Muscle layer of colon (tissue), 2 donors: ENCODE results near the gene MORF4L1.
"Not testable (repeated sequence)": the region's sequence is repeated elsewhere in the genome, so short reads cannot be mapped to it uniquely, and the experiment has no call there.

ENCODE experiments used
- H3K27ac ChIP-seq: one replicate; pipeline ENCODE4 v1.7.0; 2013; ENCODE audit warnings: low read depth, mild to moderate bottlenecking, low read length, moderate library complexity
- H3K27me3 ChIP-seq, 2 donors: one replicate each; pipeline ENCODE4 v1.7.0; 2013; ENCODE audit warnings: low read length in 2 of 2, mild to moderate bottlenecking in 2 of 2; ENCODE audit not compliant: insufficient read depth in 2 of 2, control insufficient read depth in 1 of 2
- H3K36me3 ChIP-seq: one replicate; pipeline ENCODE4 v1.7.0; 2013; ENCODE audit warnings: mild to moderate bottlenecking, low read length; ENCODE audit not compliant: insufficient read depth
- H3K4me1 ChIP-seq: one replicate; pipeline ENCODE4 v1.7.0; 2013; ENCODE audit warnings: mild to moderate bottlenecking, low read length; ENCODE audit not compliant: insufficient read depth
- H3K4me3 ChIP-seq, 2 donors: one replicate each; pipeline ENCODE4 v1.7.0; 2013; ENCODE audit warnings: low read length in 2 of 2, low read depth in 1 of 2, mild to moderate bottlenecking in 1 of 2, moderate library complexity in 1 of 2
- H3K9ac ChIP-seq: one replicate; pipeline ENCODE4 v1.7.0; 2013; ENCODE audit warnings: low read length
- H3K9me3 ChIP-seq: one replicate; pipeline ENCODE4 v1.7.0; 2013; ENCODE audit warnings: mild to moderate bottlenecking, low read length
- donor health status: abdominal sarcoma.
- donor health status: Adenocarcinoma of cecum.

MORF4L1 gene

GRCh38 chr15:78841376-78841706 is 31.3 kb upstream of the MORF4L1 start:
- Histone ChIP-seq H3K9me3 (no peaks in the 10 kb centered on the region), H3K27ac (no peak overlapping the region), H3K4me3 (no peak overlapping the region), H3K36me3 (no peaks in the 10 kb centered on the region), H3K9ac (no peak overlapping the region), H3K4me1 (no peaks in the 10 kb centered on the region), H3K27me3 (no peaks in the 10 kb centered on the region)

GRCh38 chr15:78841891-78842290 is 30.8 kb upstream of the MORF4L1 start:
- Histone ChIP-seq H3K4me3 (no peak overlapping the region), H3K9ac (no peak overlapping the region), H3K36me3 (no peaks in the 10 kb centered on the region), H3K27me3 (no peaks in the 10 kb centered on the region), H3K27ac (no peak overlapping the region), H3K9me3 (no peaks in the 10 kb centered on the region), H3K4me1 (no peaks in the 10 kb centered on the region)

GRCh38 chr15:78842519-78842918 is 30.2 kb upstream of the MORF4L1 start:
- H3K4me3 ChIP-seq: no peak overlapping the region
- H3K27me3 ChIP-seq: no peaks in the 10 kb centered on the region
- H3K36me3 ChIP-seq: no peaks in the 10 kb centered on the region
- H3K4me1 ChIP-seq: no peaks in the 10 kb centered on the region
- no peaks in the 10 kb centered on the region for H3K9me3 ChIP-seq
- no peak overlapping the region for H3K27ac ChIP-seq
- H3K9ac ChIP-seq: no peak overlapping the region

GRCh38 chr15:78846906-78847305 is 25.8 kb upstream of the MORF4L1 start:
- not testable (repeated sequence) for H3K27ac ChIP-seq, H3K9me3 ChIP-seq, H3K27me3 ChIP-seq, H3K9ac ChIP-seq, H3K4me1 ChIP-seq, H3K4me3 ChIP-seq, H3K36me3 ChIP-seq

- not testable (repeated sequence) for H3K4me3 ChIP-seq, H3K4me1 ChIP-seq, H3K36me3 ChIP-seq, H3K9me3 ChIP-seq, H3K9ac ChIP-seq, H3K27ac ChIP-seq, H3K27me3 ChIP-seq
Observed at GRCh38 chr15:78847387-78847906, 25.2 kb upstream of the MORF4L1 start.

GRCh38 chr15:78850352-78850751 is 22.3 kb upstream of the MORF4L1 start:
- Histone ChIP-seq H3K9ac (no peak overlapping the region), H3K4me3 (no peak overlapping the region), H3K27ac (no peak overlapping the region), H3K27me3 (no peaks in the 10 kb centered on the region), H3K36me3 (no peaks in the 10 kb centered on the region), H3K9me3 (no peaks in the 10 kb centered on the region), H3K4me1 (no peaks in the 10 kb centered on the region)

- H3K36me3 ChIP-seq: no peaks in the 10 kb centered on the region
- no peak overlapping the region for H3K4me3 ChIP-seq
- H3K4me1 ChIP-seq: no peaks in the 10 kb centered on the region
Observed at GRCh38 chr15:78850941-78851755, 21.5 kb upstream of the MORF4L1 start.

GRCh38 chr15:78853500-78853899 is 19.2 kb upstream of the MORF4L1 start:
- H3K4me3 ChIP-seq: no peak overlapping the region
- no peaks in the 10 kb centered on the region for H3K27me3 ChIP-seq
- H3K9ac ChIP-seq: no peak overlapping the region
- no peaks in the 10 kb centered on the region for H3K36me3 ChIP-seq
- H3K4me1 ChIP-seq: no peaks in the 10 kb centered on the region
- H3K9me3 ChIP-seq: no peaks in the 10 kb centered on the region
- H3K27ac ChIP-seq: no peak overlapping the region

More at GRCh38 chr15:78850941-78851755, 21.5 kb upstream of the MORF4L1 start:
- H3K9ac ChIP-seq: no peak overlapping the region
- no peak overlapping the region for H3K27ac ChIP-seq
- no peaks in the 10 kb centered on the region for H3K9me3 ChIP-seq
- H3K27me3 ChIP-seq: no peaks in the 10 kb centered on the region

- H3K9me3 ChIP-seq: no peaks in the 10 kb centered on the region
- H3K9ac ChIP-seq: no peak overlapping the region
- H3K4me1 ChIP-seq: no peaks in the 10 kb centered on the region
- H3K27me3 ChIP-seq: no peaks in the 10 kb centered on the region
- H3K36me3 ChIP-seq: no peaks in the 10 kb centered on the region
- H3K27ac ChIP-seq: no peak overlapping the region
- no peak overlapping the region for H3K4me3 ChIP-seq
Observed at GRCh38 chr15:78854833-78855372, 17.8 kb upstream of the MORF4L1 start.

- Histone ChIP-seq H3K36me3 (no peaks in the 10 kb centered on the region), H3K27me3 (no peaks in the 10 kb centered on the region), H3K27ac (no peak overlapping the region), H3K9ac (no peak overlapping the region), H3K9me3 (no peaks in the 10 kb centered on the region), H3K4me3 (no peak overlapping the region), H3K4me1 (no peaks in the 10 kb centered on the region)
Observed at GRCh38 chr15:78855746-78856145, 16.9 kb upstream of the MORF4L1 start.

- peak overlapping the region; percentile 31 to 78 for H3K4me3 ChIP-seq
- H3K4me1 ChIP-seq: no peaks in the 10 kb centered on the region
- H3K36me3 ChIP-seq: no peaks in the 10 kb centered on the region
- H3K27me3 ChIP-seq: no peaks in the 10 kb centered on the region
- H3K9me3 ChIP-seq: no peaks in the 10 kb centered on the region
- peak overlapping the region; percentile 70 for H3K27ac ChIP-seq
- H3K9ac ChIP-seq: no peak overlapping the region
Observed at GRCh38 chr15:78859971-78860719, 12.5 kb upstream of the MORF4L1 start.
